ENCODE measurements around the gene SGTA. TPM values are rescaled to one million over a fixed set of nuclear protein-coding genes. Genes with fewer than 3 reads are reported as not detected.

SGTA gene
- total and polyA plus RNA-seq, 2 of the 8 experiments (the other 6 are each of a cell fraction or from before 2014, with no cell fraction given) = 86.8 to 130 TPM

DNA sequence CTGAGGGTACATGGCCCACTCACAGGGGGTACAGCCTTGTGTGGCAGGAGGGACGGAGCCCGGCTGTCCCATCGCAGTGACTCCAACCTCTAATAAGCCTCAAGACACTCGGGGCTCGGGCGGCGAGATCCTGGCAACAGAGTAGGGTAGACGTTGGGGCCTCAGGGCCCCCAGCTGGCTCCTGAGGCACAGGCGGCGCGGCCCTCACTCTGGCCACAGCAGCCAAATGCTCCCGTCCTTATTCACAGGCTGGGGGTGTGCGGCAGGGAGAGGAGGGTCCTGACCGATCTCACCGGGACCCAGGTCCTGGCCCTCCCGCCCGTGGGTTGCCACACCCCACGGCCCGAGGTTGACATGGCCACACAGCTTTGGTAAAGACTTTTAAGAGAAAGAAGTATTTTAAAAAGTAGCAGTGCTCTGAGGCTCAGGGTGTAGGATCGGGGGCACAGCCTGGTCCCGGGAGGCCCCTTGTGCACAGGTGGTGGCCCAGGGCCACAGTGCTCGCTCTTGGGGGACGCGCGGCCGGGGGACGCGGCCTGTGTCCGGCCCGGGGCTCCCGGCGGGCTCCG, 50.8 kb downstream of the SGTA start:
- peaks cover 3 to 30% (median 8%) of the 10 kb centered on the region in 4 experiments; a peak in 6 of 8 replicates for H3K36me3 ChIP-seq (ENCODE audit: control insufficient read depth in 2 of 4, insufficient read depth in 4 of 4, low read length in 3 of 4)
- no peaks in the 10 kb centered on the region for H3K27me3 ChIP-seq (replicated peaks in 1 of 4; ENCODE audit: control insufficient read depth in 3 of 4, extremely low read depth in 1 of 4, insufficient read depth in 3 of 4, low read length in 3 of 4)
- H2BK15ac ChIP-seq (ENCODE audit: low read length) = no peak overlapping the region
- ChIA-PET POLR2A (ENCODE audit: partially characterized antibody) (interaction anchor here (1.2 kb wide), 2 partner anchors 8 to 27 kb away, joined by 3 read pairs; no protein-coding TSS in a partner anchor), CTCF (ENCODE audit: partially characterized antibody) (no interaction called here)
- DNase-seq (ENCODE audit: low read depth in 1 of 2, low spot score in 2 of 2) (no peak), FAIRE-seq (no peak)
- no peak overlapping the region for H4K8ac ChIP-seq (ENCODE audit: extremely low read depth, insufficient read depth, low read length)
- H3K79me2 ChIP-seq (ENCODE audit: control insufficient read depth in 1 of 2, insufficient read depth in 2 of 2, low read length in 2 of 2) = no peaks in the 10 kb centered on the region; a peak in 1 of 4 replicates
- no peak overlapping the region for H3K4me3 ChIP-seq (ENCODE audit: extremely low read depth in 1 of 4, insufficient read depth in 2 of 4, low read depth in 3 of 4, low read length in 4 of 4)
- no peaks in the 10 kb centered on the region for H3K4me1 ChIP-seq (replicated peaks in 1 of 4; ENCODE audit: control insufficient read depth in 3 of 4, insufficient read depth in 4 of 4, low read length in 3 of 4)
- H3K23me2 ChIP-seq (ENCODE audit: low read depth, low read length) = no peaks in the 10 kb centered on the region
- 89% methylated on average over 32 of the region's 33 CpGs; no CpG with 5 or more reads in 1 of the 2 experiments for WGBS, 2 experiments (ENCODE audit: extremely low coverage in 1 of 2, insufficient coverage in 1 of 2, insufficient read length in 1 of 2, insufficient replicate concordance in 2 of 2, low coverage in 1 of 2, low lambda C conversion rate in 2 of 2, missing lambda C conversion rate in 1 of 2)
- H3K4ac ChIP-seq (replicated peaks; ENCODE audit: insufficient read length, low read depth, low read length) = no peak overlapping the region
- H3K9me3 ChIP-seq (ENCODE audit: insufficient read depth in 2 of 2, low read depth in 1 of 2, low read length in 1 of 2) = no peaks in the 10 kb centered on the region
- H3K56ac ChIP-seq (replicated peaks; ENCODE audit: insufficient read length, low read depth, low read length) = no peak overlapping the region
- H4K5ac ChIP-seq (ENCODE audit: insufficient read length, low read depth, low read length) = no peak overlapping the region
- no peak for TF ChIP-seq POU5F1 (IDR thresholded peaks at IDR 0.05; ENCODE audit: low read depth, low read length)
- TF ChIP-seq MAFK (IDR thresholded peaks at IDR 0.05; ENCODE audit: low read depth, low read length) = no peak
- TF ChIP-seq GABPA (IDR thresholded peaks at IDR 0.05; ENCODE audit: borderline replicate concordance, insufficient read depth, low read length) = no peak
- H2BK20ac ChIP-seq (ENCODE audit: low read length) = no peak overlapping the region
- H2AK5ac ChIP-seq (ENCODE audit: low read depth, low read length) = no peak overlapping the region
- H2BK12ac ChIP-seq (ENCODE audit: low read depth, low read length) = no peak overlapping the region
- H2BK120ac ChIP-seq (replicated peaks; ENCODE audit: low read depth, low read length) = no peak overlapping the region
- H2AFZ ChIP-seq (ENCODE audit: low read length) = no peak overlapping the region
- H3K4me2 ChIP-seq (ENCODE audit: insufficient read depth in 1 of 2, low read depth in 2 of 2, low read length in 2 of 2) = no peak overlapping the region
- peaks cover 4 to 27% of the 10 kb centered on the region in 2 experiments for H4K20me1 ChIP-seq (replicated peaks in 1 of 2; ENCODE audit: control insufficient read depth in 1 of 2, insufficient read depth in 2 of 2, low read length in 2 of 2)
- H3K9ac ChIP-seq (replicated peaks in 1 of 4; ENCODE audit: extremely low read depth in 1 of 4, low read depth in 3 of 4, low read length in 3 of 4) = no peak overlapping the region
- no peak overlapping the region for H3K27ac ChIP-seq (ENCODE audit: low read depth, low read length)
- H3K18ac ChIP-seq (ENCODE audit: extremely low read depth, low read length) = no peak overlapping the region
- H3K14ac ChIP-seq (ENCODE audit: insufficient read length) = no peak overlapping the region
- H4K91ac ChIP-seq (replicated peaks; ENCODE audit: insufficient read length, low read length) = no peak overlapping the region
- no peaks in the 10 kb centered on the region for H3K79me1 ChIP-seq (ENCODE audit: low read depth, low read length)
- no peak overlapping the region for H2BK5ac ChIP-seq (ENCODE audit: low read depth, low read length)
- H3K23ac ChIP-seq (ENCODE audit: insufficient read length) = no peak overlapping the region

Measured in H1 (cell line).